Transverse colon (tissue), 3 donors: ENCODE data around the gene ACTA1.

Experiments used
- CTCF ChIP-seq, 5 experiments: fragments of 200-600 bp in 3 of 5; fragments of 450-650 bp in 2 of 5; sonication (generic) in 3 of 5; IDR thresholded peaks; 1 replicate in 2 of 5; 2 replicates in 3 of 5; pipeline ENCODE4 v1.5.1; 2016 to 2017; ENCODE audit warnings: antibody characterized with exemption in 5 of 5, inconsistent platforms in 3 of 5, mild to moderate bottlenecking in 2 of 5, moderate library complexity in 1 of 5
- EP300 ChIP-seq: sonication (generic); formaldehyde crosslinking; IDR thresholded peaks from one replicate; pipeline ENCODE4 v1.6.1; 2017; ENCODE audit warnings: antibody characterized with exemption, low read depth
- POLR2A ChIP-seq: fragments of 450-650 bp; IDR thresholded peaks from one replicate; pipeline ENCODE4 v1.6.1; 2016; ENCODE audit warnings: antibody characterized with exemption, mild to moderate bottlenecking, moderate library complexity

GRCh38 chr1:229461032-229461668 lies 27.3 kb upstream of the ACTA1 start:
- TF ChIP-seq CTCF (IDR thresholded peaks at IDR 0.05) (no peak), POLR2A (no peak), EP300 (no peak)
